ENCODE results near the gene PRICKLE4. TPM values are rescaled to one million over a fixed set of nuclear protein-coding genes. Genes with fewer than 3 reads are reported as not detected.
A peak's percentile ranks its signal among the peaks of the same experiment; 100 is the strongest.

Gene PRICKLE4
- total RNA-seq, 1 experiment from 2014 or later = 0.70 TPM

GRCh38 chr6:41741625-41742490, 38.7 kb upstream of the PRICKLE4 start:
- Histone ChIP-seq H3K9me3 (ENCODE audit: control insufficient read depth, low read depth, low read length) (no peaks in the 10 kb centered on the region), H3K56ac (ENCODE audit: insufficient read length, low read depth, low read length) (no peak overlapping the region), H4K5ac (ENCODE audit: insufficient read length, low read depth, low read length) (no peak overlapping the region), H3K23me2 (ENCODE audit: insufficient read length, low read depth, low read length, poor library complexity, severe bottlenecking) (no peaks in the 10 kb centered on the region), H3K9ac (ENCODE audit: extremely low read depth, insufficient read length, low read length) (no peak overlapping the region), H3K79me2 (ENCODE audit: insufficient read depth, low read length) (no peaks in the 10 kb centered on the region), H3K4me2 (ENCODE audit: insufficient read depth, insufficient read length, low read length) (no peak overlapping the region), H3T11ph (ENCODE audit: low read length) (no peak overlapping the region), H2BK20ac (ENCODE audit: low read depth, low read length, poor library complexity, severe bottlenecking) (no peak overlapping the region), H2BK5ac (ENCODE audit: insufficient read length, low read length) (no peak overlapping the region), H3K27me3 (ENCODE audit: insufficient read depth, low read length) (no peaks in the 10 kb centered on the region), H4K20me1 (ENCODE audit: control insufficient read depth, insufficient read depth, insufficient read length) (no peaks in the 10 kb centered on the region), H3K27ac (ENCODE audit: insufficient read length, low read depth, low read length) (no peak overlapping the region), H3K23ac (ENCODE audit: insufficient read length, low read depth, low read length) (no peak overlapping the region), H4K8ac (replicated peaks; ENCODE audit: insufficient read length, low read depth, low read length) (no peak overlapping the region), H3K79me1 (ENCODE audit: insufficient read depth, low read depth, low read length, poor library complexity, severe bottlenecking) (no peaks in the 10 kb centered on the region), H3K14ac (ENCODE audit: insufficient read depth, low read length) (peak overlapping the region; percentile 8; the same call in 1 of the 2 replicates), H2BK15ac (ENCODE audit: low read depth, low read length) (no peak overlapping the region), H2BK120ac (ENCODE audit: low read depth, low read length, poor library complexity, severe bottlenecking) (no peak overlapping the region), H2AK5ac (ENCODE audit: insufficient read length, low read length) (no peak overlapping the region), H3K18ac (ENCODE audit: insufficient read length, low read depth, low read length) (no peak overlapping the region), H4K91ac (ENCODE audit: insufficient read length, low read depth, low read length) (no peak overlapping the region), H2BK12ac (ENCODE audit: insufficient read length, low read depth, low read length) (no peak overlapping the region), H3K4me1 (ENCODE audit: insufficient read depth, low read length) (no peaks in the 10 kb centered on the region), H2AFZ (ENCODE audit: low read length) (no peak overlapping the region), H3K4ac (ENCODE audit: low read depth, low read length) (no peak overlapping the region)
- no CpG with 5 or more reads among the region's 20 CpGs for WGBS (ENCODE audit: extremely low coverage, insufficient read length, low lambda C conversion rate)
- TF ChIP-seq CTCF (conservative IDR thresholded peaks at IDR 0.05) = no peak
- no peak for DNase-seq
- Mint-ChIP-seq H3K9me3 (no peaks in the 10 kb centered on the region), H3K27ac (no peak overlapping the region), H3K27me3 (ENCODE audit: low read depth) (peaks cover 10% of the 10 kb centered on the region; the same call in 1 of the 2 replicates), H3K36me3 (ENCODE audit: insufficient read depth in 1 of 3, low read depth in 3 of 3) (no peaks in the 10 kb centered on the region; a peak in 1 of 7 replicates), H3K4me3 (no peak overlapping the region), H3K4me1 (peaks cover 5 to 9% of the 10 kb centered on the region in 2 experiments)
